Urothelium cell line (cell line): Measurements from ENCODE around the gene MRPL49.
"Not testable (repeated sequence)": the region's sequence is repeated elsewhere in the genome, so short reads cannot be mapped to it uniquely, and the experiment has no call there.

Source experiments
- DNase-seq: peaks from one replicate; pipeline ENCODE4 v3.0.0; 2011; ENCODE audit warnings: low spot score, mixed read lengths
- FAIRE-seq: peaks from 2 replicates; lab custom pipeline; 2011; peaks lifted over from hg19 to GRCh38; lab: Jason Lieb, UNC

Gene MRPL49

GRCh38 chr11:65160643-65161042 is 38.5 kb downstream of the MRPL49 start:
- FAIRE-seq (no peak), DNase-seq (no peak)

GRCh38 chr11:65163684-65164083 is 41.6 kb downstream of the MRPL49 start:
- FAIRE-seq = no peak
- DNase-seq = no peak

GRCh38 chr11:65165410-65166317 is 43.5 kb downstream of the MRPL49 start:
- no peak for FAIRE-seq
- DNase-seq = no peak

GRCh38 chr11:65166893-65167292 is 44.8 kb downstream of the MRPL49 start:
- FAIRE-seq = no peak

GRCh38 chr11:65167656-65168055 is 45.5 kb downstream of the MRPL49 start:
- DNase-seq = no peak
- no peak for FAIRE-seq

More at GRCh38 chr11:65166893-65167292, 44.8 kb downstream of the MRPL49 start:
- no peak for DNase-seq

GRCh38 chr11:65169164-65169641 is 47.1 kb downstream of the MRPL49 start:
- no peak for DNase-seq
- FAIRE-seq = no peak

- no peak for DNase-seq
- FAIRE-seq = no peak
These were observed 48.0 kb downstream of the MRPL49 start, which contains the start of gene SPDYC for GRCh38 chr11:65170058-65170534. TSS of gene SPDYC (plus strand) at chr11:65170233. CDS start at chr11:65171358, 1,125 bp downstream.

GRCh38 chr11:65172600-65172999 is 50.5 kb downstream of the MRPL49 start:
- no peak for DNase-seq
- FAIRE-seq = no peak

- DNase-seq, FAIRE-seq: not testable (repeated sequence)
These were observed 52.5 kb downstream of the MRPL49 start for GRCh38 chr11:65174571-65175010.
